Stimulated activated naive CD8-positive, alpha-beta T cell treated with anti-CD3 and anti-CD28 coated beads, Interleukin-15, amount 100 ng/mL, for 72 hours (primary cell): ENCODE measurements around the gene GRXCR1.
A peak's percentile ranks its signal among the peaks of the same experiment; 100 is the strongest.

Source experiments
- ATAC-seq: fragments of 150-1000 bp; cut with Tn5 transposase; 2 replicates; pipeline ENCODE4 v1.10.0; 2021; ENCODE audit warnings: mild to moderate bottlenecking, moderate library complexity
- DNase-seq, 2 donors: peaks; one replicate each; pipeline ENCODE4 v3.0.0; 2021 to 2022
- H3K27ac Mint-ChIP-seq, 2 donors: one replicate each; pipeline ENCODE4 v1.8.0; 2022; ENCODE audit warnings: mild to moderate bottlenecking in 2 of 2, mixed read lengths in 2 of 2, moderate library complexity in 2 of 2
- H3K27me3 Mint-ChIP-seq: one replicate; pipeline ENCODE4 v1.8.0; 2022; ENCODE audit warnings: mixed read lengths
- H3K4me1 Mint-ChIP-seq: one replicate; pipeline ENCODE4 v1.8.0; 2022; ENCODE audit warnings: mild to moderate bottlenecking, mixed read lengths
- H3K4me3 Mint-ChIP-seq, 2 donors: one replicate each; pipeline ENCODE4 v1.8.0; 2022; ENCODE audit warnings: mild to moderate bottlenecking in 2 of 2, mixed read lengths in 2 of 2, moderate library complexity in 1 of 2
- H3K9me3 Mint-ChIP-seq, 2 donors: one replicate each; pipeline ENCODE4 v1.8.0; 2022; ENCODE audit warnings: mixed read lengths in 2 of 2

Gene GRXCR1

DNA sequence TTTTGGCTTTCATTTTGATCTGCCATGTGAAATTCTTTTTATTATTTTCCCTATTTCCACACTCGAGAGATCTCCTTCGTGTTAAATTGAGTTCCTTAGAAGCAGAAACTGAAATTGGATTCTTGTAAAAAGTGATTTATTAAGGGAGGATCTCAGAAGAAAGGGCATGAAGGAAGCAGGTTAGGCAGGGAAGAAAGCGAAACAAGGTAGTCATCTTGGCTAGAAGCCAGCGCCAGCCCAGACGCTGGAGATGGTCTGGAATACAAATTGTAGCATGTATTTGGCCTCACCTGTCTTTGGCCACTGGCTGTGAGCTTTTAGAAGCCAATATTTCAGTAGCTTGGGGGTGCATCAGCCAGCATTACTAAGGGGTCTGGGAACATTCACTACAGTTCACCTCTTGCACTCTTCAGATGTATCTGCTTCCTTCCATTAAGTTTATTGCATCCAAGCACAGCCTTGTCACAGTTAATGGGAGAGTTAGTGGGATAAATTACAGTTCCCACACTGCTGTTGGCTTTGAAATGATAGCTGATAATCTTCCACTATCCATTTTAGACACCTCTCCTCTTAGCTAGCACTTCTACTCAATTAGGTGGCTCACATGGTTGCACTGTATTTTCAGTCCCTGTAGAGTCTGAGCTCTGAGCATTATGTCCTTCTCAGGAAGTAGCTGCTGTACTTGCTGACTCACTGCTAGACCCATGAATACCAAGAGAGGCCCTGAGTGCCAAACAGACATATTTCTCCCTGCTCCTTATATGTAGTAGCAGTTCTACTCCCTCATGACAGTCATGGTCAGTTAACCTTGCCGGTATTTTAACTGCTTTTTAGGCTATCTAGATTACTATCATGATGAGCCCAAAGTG, 14.6 kb downstream of the GRXCR1 start:
- Mint-ChIP-seq H3K4me1 (no peaks in the 10 kb centered on the region), H3K27me3 (peaks cover 9% of the 10 kb centered on the region), H3K4me3 (no peak overlapping the region), H3K27ac (no peak overlapping the region), H3K9me3 (no peaks in the 10 kb centered on the region)
- DNase-seq (no peak), ATAC-seq (no peak)

DNA sequence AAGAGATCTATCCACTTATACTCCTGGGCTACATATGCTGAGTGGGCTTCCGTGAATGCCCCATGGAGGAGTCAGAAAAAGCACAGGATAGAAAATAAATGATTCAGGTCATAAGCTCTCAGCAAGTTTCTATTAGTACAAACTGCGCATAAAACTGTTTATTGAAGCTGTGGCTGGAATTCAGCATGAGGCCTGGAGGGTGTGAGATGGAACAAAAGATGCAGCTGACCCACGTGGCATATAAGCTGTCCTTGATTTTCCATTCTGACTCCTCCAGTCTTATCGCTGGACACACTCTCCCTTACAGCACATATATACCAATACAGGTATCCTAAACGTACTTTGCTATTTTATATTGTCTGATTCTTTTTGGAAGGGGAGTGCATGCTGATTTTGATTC, 17.9 kb downstream of the GRXCR1 start:
- DNase-seq, result no peak
- no peak for ATAC-seq
- no peaks in the 10 kb centered on the region for H3K9me3 Mint-ChIP-seq
- no peaks in the 10 kb centered on the region for H3K4me1 Mint-ChIP-seq
- H3K4me3 Mint-ChIP-seq, result no peak overlapping the region
- peaks cover 9% of the 10 kb centered on the region for H3K27me3 Mint-ChIP-seq
- no peak overlapping the region for H3K27ac Mint-ChIP-seq

DNA sequence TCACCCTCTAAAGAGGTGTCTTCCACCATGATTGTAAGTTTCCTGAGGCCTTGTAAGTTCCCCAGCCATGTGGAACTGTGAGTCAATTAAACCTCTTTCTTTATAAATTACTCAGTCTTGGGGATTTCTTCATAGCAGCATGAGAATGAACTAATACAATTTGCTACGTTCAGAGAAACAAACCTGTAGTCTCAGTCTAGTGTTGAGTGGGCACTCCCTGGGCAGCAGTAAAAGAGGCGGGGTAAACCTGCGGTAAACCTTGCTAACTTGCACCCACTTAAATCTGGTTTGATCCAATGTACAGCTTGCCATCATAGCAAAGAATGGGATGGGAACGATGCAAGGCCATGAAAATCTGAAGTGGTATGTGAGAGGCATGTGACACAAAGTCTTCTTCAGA, 22.4 kb downstream of the GRXCR1 start:
- Mint-ChIP-seq H3K4me3 (no peak overlapping the region), H3K27ac (no peak overlapping the region), H3K4me1 (no peaks in the 10 kb centered on the region), H3K9me3 (no peaks in the 10 kb centered on the region), H3K27me3 (peaks cover 4% of the 10 kb centered on the region)
- DNase-seq (no peak), ATAC-seq (no peak)

DNA sequence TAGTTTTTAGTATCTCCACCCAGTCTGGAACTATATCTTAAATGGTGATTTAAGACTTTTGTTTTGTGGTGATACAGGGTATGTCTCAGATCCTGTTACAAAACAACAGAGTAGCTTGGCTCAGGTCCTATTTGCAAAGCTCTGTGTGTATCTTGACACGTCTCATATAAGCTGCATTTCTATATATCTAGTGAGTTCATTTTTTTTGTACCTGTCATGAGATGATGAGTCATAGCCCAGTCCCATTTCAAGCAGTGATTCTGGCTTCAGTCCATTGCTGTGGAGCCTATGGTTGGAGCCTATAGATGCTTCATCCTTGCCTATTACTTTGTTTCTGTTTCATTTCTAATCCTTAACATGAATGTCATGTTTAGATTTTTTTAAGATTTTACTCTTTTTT, 23.0 kb downstream of the GRXCR1 start:
- H3K4me3 Mint-ChIP-seq, result no peak overlapping the region
- ATAC-seq (no peak), DNase-seq (no peak)
- no peaks in the 10 kb centered on the region for H3K9me3 Mint-ChIP-seq
- no peaks in the 10 kb centered on the region for H3K27me3 Mint-ChIP-seq
- H3K4me1 Mint-ChIP-seq, result no peaks in the 10 kb centered on the region
- no peak overlapping the region for H3K27ac Mint-ChIP-seq

DNA sequence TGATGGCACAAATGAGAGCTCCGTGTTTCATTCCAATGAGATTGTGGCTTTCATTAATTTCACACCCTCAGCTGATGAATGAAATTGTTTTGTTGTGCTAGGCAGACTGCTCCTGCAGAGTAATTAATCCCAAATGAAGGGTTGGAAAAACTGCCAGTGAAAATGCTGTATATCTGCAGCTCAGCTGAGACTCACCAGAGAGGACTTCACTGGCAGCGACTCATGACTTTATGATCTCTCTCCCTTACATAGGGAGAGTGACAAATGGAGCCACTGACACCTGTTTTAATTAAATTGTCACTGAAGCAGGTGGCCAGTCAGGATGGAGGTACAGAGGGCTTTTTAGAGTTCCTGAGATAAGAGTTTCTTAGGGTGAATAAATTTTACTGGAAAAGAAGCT, 24.8 kb downstream of the GRXCR1 start:
- no peak overlapping the region for H3K27ac Mint-ChIP-seq
- DNase-seq, result no peak
- no peaks in the 10 kb centered on the region for H3K4me1 Mint-ChIP-seq
- no peaks in the 10 kb centered on the region for H3K9me3 Mint-ChIP-seq
- H3K4me3 Mint-ChIP-seq, result no peak overlapping the region
- no peak for ATAC-seq
- no peaks in the 10 kb centered on the region for H3K27me3 Mint-ChIP-seq

DNA sequence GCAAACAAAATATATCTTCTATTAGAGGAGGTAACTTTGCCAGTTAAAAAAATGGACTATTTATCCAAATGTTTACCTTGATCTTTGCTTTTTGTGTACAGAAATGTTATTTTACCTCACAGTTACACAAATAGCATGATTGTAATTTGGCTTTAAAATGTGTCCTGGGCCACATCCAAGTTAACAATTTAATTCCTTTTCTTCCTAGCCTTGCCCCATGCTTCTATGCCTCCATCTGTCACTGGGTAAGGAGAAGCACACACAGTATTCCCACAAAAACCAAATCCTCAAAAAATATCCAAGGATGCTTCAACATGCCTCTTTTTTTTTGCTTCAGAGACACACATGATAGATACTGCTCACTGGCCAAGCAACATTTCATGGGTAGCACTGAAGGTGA, 30.9 kb downstream of the GRXCR1 start:
- H3K27me3 Mint-ChIP-seq, result peaks cover 6% of the 10 kb centered on the region
- no peaks in the 10 kb centered on the region for H3K4me1 Mint-ChIP-seq
- no peak overlapping the region for H3K4me3 Mint-ChIP-seq
- DNase-seq, result no peak
- no peak for ATAC-seq
- H3K27ac Mint-ChIP-seq, result no peak overlapping the region
- H3K9me3 Mint-ChIP-seq, result peaks cover 0 to 2% of the 10 kb centered on the region in 2 donors

GRCh38 chr4:42925921-42926320, 33.4 kb downstream of the GRXCR1 start:
- peaks cover 0 to 4% of the 10 kb centered on the region in 2 donors for H3K9me3 Mint-ChIP-seq
- no peak for DNase-seq
- H3K4me1 Mint-ChIP-seq, result no peaks in the 10 kb centered on the region
- peaks cover 6% of the 10 kb centered on the region for H3K27me3 Mint-ChIP-seq
- ATAC-seq, result no peak
- H3K27ac Mint-ChIP-seq, result no peak overlapping the region
- H3K4me3 Mint-ChIP-seq, result no peak overlapping the region

- Mint-ChIP-seq H3K4me1 (no peaks in the 10 kb centered on the region), H3K9me3 (peaks cover 0 to 4% of the 10 kb centered on the region in 2 donors), H3K4me3 (no peak overlapping the region), H3K27me3 (peaks cover 1% of the 10 kb centered on the region), H3K27ac (no peak overlapping the region)
- DNase-seq, result no peak
- no peak for ATAC-seq
Observed at GRCh38 chr4:42927946-42928345, 35.4 kb downstream of the GRXCR1 start.

DNA sequence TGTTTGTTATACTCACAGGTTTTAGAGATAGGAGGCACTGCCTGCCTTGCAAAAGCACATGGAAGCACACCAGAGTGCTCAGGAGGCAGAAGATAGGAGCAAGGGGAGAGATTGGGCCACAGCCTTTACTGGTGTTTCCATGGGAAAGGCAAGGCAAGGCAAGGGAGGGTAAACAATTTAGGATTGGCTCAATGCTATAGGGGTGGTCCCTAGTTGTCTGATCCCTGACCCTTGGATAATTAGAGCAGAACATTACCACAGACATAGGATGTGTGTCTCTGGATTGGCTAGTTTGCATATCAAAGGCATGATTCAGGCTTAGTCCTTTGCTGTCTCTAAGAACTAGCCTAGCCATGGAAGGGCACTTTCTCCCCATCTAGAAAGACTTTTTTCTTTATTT, 36.1 kb downstream of the GRXCR1 start:
- Mint-ChIP-seq H3K4me3 (no peak overlapping the region), H3K27ac (peak overlapping the region in 1 of 2 donors; percentile 55), H3K27me3 (no peaks in the 10 kb centered on the region), H3K4me1 (no peaks in the 10 kb centered on the region), H3K9me3 (peaks cover 0 to 4% of the 10 kb centered on the region in 2 donors)
- DNase-seq (no peak), ATAC-seq (no peak)

DNA sequence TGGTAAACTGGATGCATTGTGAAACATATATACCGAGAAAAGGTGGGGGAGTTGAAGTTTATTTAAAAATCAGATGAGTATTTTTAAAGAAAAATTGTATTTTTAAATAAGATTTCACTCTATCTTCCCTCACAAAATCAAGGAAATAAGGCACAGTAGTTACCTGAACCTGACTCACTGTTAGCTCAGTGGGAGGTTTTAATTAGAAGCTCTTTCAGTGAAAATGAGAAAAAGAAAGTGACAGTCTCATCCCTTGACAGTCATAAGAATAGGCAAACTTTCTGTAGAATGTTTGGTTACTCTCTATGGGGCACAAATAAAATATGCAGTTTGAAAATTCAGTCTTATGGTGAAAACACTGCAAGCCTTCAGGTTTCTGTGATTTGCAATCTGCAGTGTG, 49.7 kb downstream of the GRXCR1 start:
- no peaks in the 10 kb centered on the region for H3K4me1 Mint-ChIP-seq
- DNase-seq, result no peak
- peaks cover 7% of the 10 kb centered on the region for H3K27me3 Mint-ChIP-seq
- H3K9me3 Mint-ChIP-seq, result no peaks in the 10 kb centered on the region
- no peak overlapping the region for H3K4me3 Mint-ChIP-seq
- no peak overlapping the region for H3K27ac Mint-ChIP-seq
- no peak for ATAC-seq

- Mint-ChIP-seq H3K27ac (no peak overlapping the region), H3K27me3 (peaks cover 8% of the 10 kb centered on the region), H3K4me3 (no peak overlapping the region), H3K9me3 (no peaks in the 10 kb centered on the region), H3K4me1 (no peaks in the 10 kb centered on the region)
- DNase-seq, result no peak
- ATAC-seq, result no peak
Observed at GRCh38 chr4:42945874-42946273, 53.4 kb downstream of the GRXCR1 start.

GRCh38 chr4:42953321-42953720, 60.8 kb downstream of the GRXCR1 start:
- no peak overlapping the region for H3K4me3 Mint-ChIP-seq

GRCh38 chr4:42954963-42955669, 62.6 kb downstream of the GRXCR1 start:
- no peak overlapping the region for H3K27ac Mint-ChIP-seq
- H3K4me3 Mint-ChIP-seq, result no peak overlapping the region
- no peaks in the 10 kb centered on the region for H3K9me3 Mint-ChIP-seq
- DNase-seq, result no peak
- H3K27me3 Mint-ChIP-seq, result peaks cover 5% of the 10 kb centered on the region
- no peaks in the 10 kb centered on the region for H3K4me1 Mint-ChIP-seq
- ATAC-seq, result no peak

More at GRCh38 chr4:42953321-42953720, 60.8 kb downstream of the GRXCR1 start:
- no peaks in the 10 kb centered on the region for H3K4me1 Mint-ChIP-seq
- ATAC-seq (no peak), DNase-seq (no peak)
- peaks cover 5% of the 10 kb centered on the region for H3K27me3 Mint-ChIP-seq
- H3K9me3 Mint-ChIP-seq, result no peaks in the 10 kb centered on the region
- no peak overlapping the region for H3K27ac Mint-ChIP-seq

DNA sequence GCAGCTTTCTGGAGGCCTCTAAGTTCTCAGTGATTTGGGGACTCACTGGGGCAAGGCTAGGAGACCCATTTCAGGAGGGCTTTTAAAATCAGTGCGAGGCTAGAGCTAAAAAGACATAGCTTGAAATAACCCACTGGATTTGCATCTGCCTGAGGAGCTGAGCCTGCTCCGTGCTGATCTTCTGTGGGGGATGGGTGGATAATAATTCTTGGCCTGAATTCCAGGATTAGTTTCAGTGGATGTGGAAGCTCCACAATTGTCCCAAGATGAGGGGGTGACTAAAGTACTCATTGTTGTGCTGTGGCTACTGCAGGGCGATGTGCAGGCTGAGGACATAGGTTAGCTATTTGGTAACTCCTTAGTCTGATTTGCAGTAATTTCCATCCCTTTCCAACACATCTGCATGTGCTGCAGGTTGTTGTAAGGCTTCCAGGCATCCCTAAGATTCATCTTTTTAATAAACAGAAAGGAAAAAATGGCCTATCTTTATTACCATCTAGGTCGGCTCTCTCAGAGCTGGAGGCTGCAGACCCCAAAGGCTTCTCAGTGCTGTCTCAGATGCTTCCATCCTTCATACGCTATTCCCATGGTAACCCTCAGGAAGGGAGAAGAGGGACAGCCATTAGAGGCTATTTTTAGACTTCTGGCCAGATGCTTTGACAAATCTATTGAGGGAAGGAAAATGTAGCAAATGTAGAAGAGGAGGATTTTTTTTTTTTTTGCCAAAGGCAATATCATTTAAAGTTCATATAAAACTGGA, 63.4 kb downstream of the GRXCR1 start:
- Mint-ChIP-seq H3K4me3 (no peak overlapping the region), H3K27ac (no peak overlapping the region), H3K4me1 (no peaks in the 10 kb centered on the region), H3K9me3 (peaks cover 0 to 3% of the 10 kb centered on the region in 2 donors), H3K27me3 (peaks cover 5% of the 10 kb centered on the region)
- ATAC-seq (no peak), DNase-seq (no peak)

GRCh38 chr4:42965326-42965725, 72.8 kb downstream of the GRXCR1 start:
- Mint-ChIP-seq H3K9me3 (peaks cover 0 to 6% of the 10 kb centered on the region in 2 donors), H3K4me3 (no peak overlapping the region), H3K4me1 (no peaks in the 10 kb centered on the region), H3K27me3 (peaks cover 8% of the 10 kb centered on the region), H3K27ac (no peak overlapping the region)
- ATAC-seq (no peak), DNase-seq (no peak)

- Mint-ChIP-seq H3K27ac (no peak overlapping the region), H3K9me3 (peaks cover 7 to 9% of the 10 kb centered on the region in 2 donors), H3K4me1 (no peaks in the 10 kb centered on the region), H3K27me3 (no peaks in the 10 kb centered on the region), H3K4me3 (no peak overlapping the region)
- ATAC-seq (no peak), DNase-seq (no peak)
Observed at GRCh38 chr4:42985976-42986375, 93.5 kb downstream of the GRXCR1 start.
